22Rv1 (cell line): Measurements from ENCODE around the gene FCER1G.
A peak's percentile ranks its signal among the peaks of the same experiment; 100 is the strongest.

ENCODE experiments used
- H3K27ac ChIP-seq: fragments of 450-650 bp; 2 replicates; pipeline ENCODE4 v1.5.1; 2017
- CTCF ChIP-seq: fragments of 450-650 bp; IDR thresholded peaks from 2 replicates; pipeline ENCODE4 v1.5.1; 2017; ENCODE audit warnings: mild to moderate bottlenecking
- ZFX ChIP-seq: fragments of 450-650 bp; IDR thresholded peaks from 2 replicates; pipeline ENCODE4 v1.6.1; 2017; ENCODE audit warnings: antibody characterized with exemption, borderline replicate concordance

FCER1G gene

GRCh38 chr1:161195171-161195570 is 19.9 kb upstream of the FCER1G start:
- H3K27ac ChIP-seq: no peak overlapping the region
- TF ChIP-seq ZFX (no peak), CTCF (no peak)

GRCh38 chr1:161196111-161196510 is 19.0 kb upstream of the FCER1G start:
- H3K27ac ChIP-seq: no peak overlapping the region
- TF ChIP-seq CTCF (no peak), ZFX (no peak)

GRCh38 chr1:161196521-161197451 is 18.3 kb upstream of the FCER1G start:
- no peak overlapping the region for H3K27ac ChIP-seq
- TF ChIP-seq ZFX (no peak), CTCF (no peak)

GRCh38 chr1:161197560-161198193 is 17.4 kb upstream of the FCER1G start:
- TF ChIP-seq CTCF (no peak), ZFX (no peak)
- no peak overlapping the region for H3K27ac ChIP-seq

- H3K27ac ChIP-seq: no peak overlapping the region
- TF ChIP-seq ZFX (no peak), CTCF (peak; percentile 21)
These were observed 16.8 kb upstream of the FCER1G start for GRCh38 chr1:161198194-161198896.

- no peak within 1 kb of the TSS for H3K27ac ChIP-seq
These were observed 16.1 kb upstream of the FCER1G start, which contains the start of gene ADAMTS4 for GRCh38 chr1:161198897-161199431. ADAMTS4 (minus strand) TSS chr1:161199054; CDS start chr1:161198627, 427 bp downstream.

More at GRCh38 chr1:161198897-161199431, 16.1 kb upstream of the FCER1G start, which contains the start of gene ADAMTS4:
- TF ChIP-seq CTCF: no peak
- no peak for TF ChIP-seq ZFX
